Measurements from ENCODE around the gene DCLK2.
"Not testable (repeated sequence)": the region's sequence is repeated elsewhere in the genome, so short reads cannot be mapped to it uniquely, and the experiment has no call there.

DCLK2 gene

GRCh38 chr4:150156543-150156942 is 78.3 kb downstream of the DCLK2 start:
- no peaks in the 10 kb centered on the region for H3K79me2 ChIP-seq (ENCODE audit: control insufficient read depth, insufficient read depth, low read length)
- H4K8ac ChIP-seq (ENCODE audit: low read depth, low read length), result no peak overlapping the region
- no peak overlapping the region for H2BK5ac ChIP-seq (ENCODE audit: low read length)

GRCh38 chr4:150158041-150158440 is 79.8 kb downstream of the DCLK2 start:
- no peak overlapping the region for H3K23ac ChIP-seq (ENCODE audit: low read length)
- no peak overlapping the region for H3K9ac ChIP-seq (ENCODE audit: low read length)
- H3K4me2 ChIP-seq (ENCODE audit: low read length), result no peak overlapping the region
- H3K4ac ChIP-seq (ENCODE audit: low read depth, low read length), result no peak overlapping the region
- no peaks in the 10 kb centered on the region for H3K27me3 ChIP-seq (ENCODE audit: insufficient read depth, low read length, poor library complexity)
- no peak overlapping the region for H3K56ac ChIP-seq (ENCODE audit: low read length)
- no peak overlapping the region for H3K18ac ChIP-seq (ENCODE audit: low read length)
- WGBS (ENCODE audit: extremely low coverage, insufficient coverage, low lambda C conversion rate), result no CpG with 5 or more reads among the region's 1 CpG
- H3K4me3 ChIP-seq (ENCODE audit: low read length), result no peak overlapping the region
- no peak overlapping the region for H4K5ac ChIP-seq (ENCODE audit: low read length)
- H3K27ac ChIP-seq (ENCODE audit: low read depth, low read length), result no peak overlapping the region
- H2BK15ac ChIP-seq (replicated peaks; ENCODE audit: low read depth), result no peak overlapping the region
- H4K8ac ChIP-seq (ENCODE audit: low read depth, low read length), result no peak overlapping the region
- H2BK120ac ChIP-seq (ENCODE audit: low read depth, low read length), result no peak overlapping the region
- no peaks in the 10 kb centered on the region for H3K4me1 ChIP-seq (ENCODE audit: control insufficient read depth, low read depth, low read length)
- H3K36me3 ChIP-seq (ENCODE audit: control insufficient read depth, insufficient read depth, low read length), result no peaks in the 10 kb centered on the region
- no peak for DNase-seq
- H3K79me2 ChIP-seq (ENCODE audit: control insufficient read depth, insufficient read depth, low read length), result no peaks in the 10 kb centered on the region
- H3K79me1 ChIP-seq (ENCODE audit: low read length), result no peaks in the 10 kb centered on the region
- H2AK5ac ChIP-seq (ENCODE audit: low read length), result no peak overlapping the region
- H2BK5ac ChIP-seq (ENCODE audit: low read length), result no peak overlapping the region

More at GRCh38 chr4:150156543-150156942, 78.3 kb downstream of the DCLK2 start:
- no peak overlapping the region for H3K27ac ChIP-seq (ENCODE audit: low read depth, low read length)
- H3K79me1 ChIP-seq (ENCODE audit: low read length), result no peaks in the 10 kb centered on the region
- H3K27me3 ChIP-seq (ENCODE audit: insufficient read depth, low read length, poor library complexity), result no peaks in the 10 kb centered on the region
- no peak overlapping the region for H3K4ac ChIP-seq (ENCODE audit: low read depth, low read length)
- H3K36me3 ChIP-seq (ENCODE audit: control insufficient read depth, insufficient read depth, low read length), result no peaks in the 10 kb centered on the region
- H2BK15ac ChIP-seq (replicated peaks; ENCODE audit: low read depth), result no peak overlapping the region
- no peak overlapping the region for H3K56ac ChIP-seq (ENCODE audit: low read length)
- WGBS (ENCODE audit: extremely low coverage, insufficient coverage, low lambda C conversion rate), result no CpG with 5 or more reads among the region's 4 CpGs
- no peak overlapping the region for H2AK5ac ChIP-seq (ENCODE audit: low read length)
- H3K4me1 ChIP-seq (ENCODE audit: control insufficient read depth, low read depth, low read length), result no peaks in the 10 kb centered on the region
- H2BK120ac ChIP-seq (ENCODE audit: low read depth, low read length), result no peak overlapping the region
- no peak for DNase-seq
- no peak overlapping the region for H3K4me3 ChIP-seq (ENCODE audit: low read length)
- no peak overlapping the region for H3K18ac ChIP-seq (ENCODE audit: low read length)
- H4K5ac ChIP-seq (ENCODE audit: low read length), result no peak overlapping the region
- no peak overlapping the region for H3K4me2 ChIP-seq (ENCODE audit: low read length)
- H3K9ac ChIP-seq (ENCODE audit: low read length), result no peak overlapping the region
- no peak overlapping the region for H3K23ac ChIP-seq (ENCODE audit: low read length)

GRCh38 chr4:150160473-150160872 is 82.2 kb downstream of the DCLK2 start:
- H2BK15ac ChIP-seq (replicated peaks; ENCODE audit: low read depth), result no peak overlapping the region
- no CpG with 5 or more reads among the region's 2 CpGs for WGBS (ENCODE audit: extremely low coverage, insufficient coverage, low lambda C conversion rate)
- H3K4me2 ChIP-seq (ENCODE audit: low read length), result no peak overlapping the region
- H3K79me2 ChIP-seq (ENCODE audit: control insufficient read depth, insufficient read depth, low read length), result no peaks in the 10 kb centered on the region
- no peak overlapping the region for H2BK120ac ChIP-seq (ENCODE audit: low read depth, low read length)
- no peaks in the 10 kb centered on the region for H3K36me3 ChIP-seq (ENCODE audit: control insufficient read depth, insufficient read depth, low read length)
- H3K4ac ChIP-seq (ENCODE audit: low read depth, low read length), result no peak overlapping the region
- no peak overlapping the region for H3K9ac ChIP-seq (ENCODE audit: low read length)
- H3K23ac ChIP-seq (ENCODE audit: low read length), result no peak overlapping the region
- H3K4me1 ChIP-seq (ENCODE audit: control insufficient read depth, low read depth, low read length), result no peaks in the 10 kb centered on the region
- no peak for DNase-seq
- no peaks in the 10 kb centered on the region for H3K27me3 ChIP-seq (ENCODE audit: insufficient read depth, low read length, poor library complexity)
- no peak overlapping the region for H2BK5ac ChIP-seq (ENCODE audit: low read length)
- H3K79me1 ChIP-seq (ENCODE audit: low read length), result no peaks in the 10 kb centered on the region
- no peak overlapping the region for H3K56ac ChIP-seq (ENCODE audit: low read length)
- H4K8ac ChIP-seq (ENCODE audit: low read depth, low read length), result no peak overlapping the region
- no peak overlapping the region for H4K5ac ChIP-seq (ENCODE audit: low read length)
- no peak overlapping the region for H2AK5ac ChIP-seq (ENCODE audit: low read length)
- H3K4me3 ChIP-seq (ENCODE audit: low read length), result no peak overlapping the region
- no peak overlapping the region for H3K18ac ChIP-seq (ENCODE audit: low read length)
- H3K27ac ChIP-seq (ENCODE audit: low read depth, low read length), result no peak overlapping the region

GRCh38 chr4:150161109-150161508 is 82.9 kb downstream of the DCLK2 start:
- DNase-seq, result no peak
- H4K8ac ChIP-seq (ENCODE audit: low read depth, low read length), result no peak overlapping the region
- H3K4me3 ChIP-seq (ENCODE audit: low read length), result no peak overlapping the region
- no peaks in the 10 kb centered on the region for H3K79me1 ChIP-seq (ENCODE audit: low read length)
- H3K79me2 ChIP-seq (ENCODE audit: control insufficient read depth, insufficient read depth, low read length), result no peaks in the 10 kb centered on the region
- no peaks in the 10 kb centered on the region for H3K4me1 ChIP-seq (ENCODE audit: control insufficient read depth, low read depth, low read length)
- no peak overlapping the region for H3K18ac ChIP-seq (ENCODE audit: low read length)
- H3K4ac ChIP-seq (ENCODE audit: low read depth, low read length), result no peak overlapping the region
- H4K5ac ChIP-seq (ENCODE audit: low read length), result no peak overlapping the region
- H3K23ac ChIP-seq (ENCODE audit: low read length), result no peak overlapping the region
- no peak overlapping the region for H3K9ac ChIP-seq (ENCODE audit: low read length)
- no peak overlapping the region for H3K4me2 ChIP-seq (ENCODE audit: low read length)
- no peak overlapping the region for H2BK5ac ChIP-seq (ENCODE audit: low read length)
- H3K56ac ChIP-seq (ENCODE audit: low read length), result no peak overlapping the region
- H2BK15ac ChIP-seq (replicated peaks; ENCODE audit: low read depth), result no peak overlapping the region
- H3K36me3 ChIP-seq (ENCODE audit: control insufficient read depth, insufficient read depth, low read length), result no peaks in the 10 kb centered on the region
- no peaks in the 10 kb centered on the region for H3K27me3 ChIP-seq (ENCODE audit: insufficient read depth, low read length, poor library complexity)
- H2AK5ac ChIP-seq (ENCODE audit: low read length), result no peak overlapping the region
- no peak overlapping the region for H3K27ac ChIP-seq (ENCODE audit: low read depth, low read length)
- H2BK120ac ChIP-seq (ENCODE audit: low read depth, low read length), result no peak overlapping the region

- H3K9ac ChIP-seq (ENCODE audit: low read length); H2AK5ac ChIP-seq (ENCODE audit: low read length); H2BK120ac ChIP-seq (ENCODE audit: low read depth, low read length); DNase-seq; H2BK15ac ChIP-seq (replicated peaks; ENCODE audit: low read depth); H3K56ac ChIP-seq (ENCODE audit: low read length); H3K27me3 ChIP-seq (ENCODE audit: insufficient read depth, low read length, poor library complexity); H3K4ac ChIP-seq (ENCODE audit: low read depth, low read length); H3K27ac ChIP-seq (ENCODE audit: low read depth, low read length); H3K4me3 ChIP-seq (ENCODE audit: low read length); H3K36me3 ChIP-seq (ENCODE audit: control insufficient read depth, insufficient read depth, low read length); H3K79me1 ChIP-seq (ENCODE audit: low read length); H3K4me1 ChIP-seq (ENCODE audit: control insufficient read depth, low read depth, low read length); H3K23ac ChIP-seq (ENCODE audit: low read length); H3K79me2 ChIP-seq (ENCODE audit: control insufficient read depth, insufficient read depth, low read length); H2BK5ac ChIP-seq (ENCODE audit: low read length); H3K4me2 ChIP-seq (ENCODE audit: low read length); H4K8ac ChIP-seq (ENCODE audit: low read depth, low read length); H4K5ac ChIP-seq (ENCODE audit: low read length); H3K18ac ChIP-seq (ENCODE audit: low read length): not testable (repeated sequence)
- WGBS (ENCODE audit: extremely low coverage, insufficient coverage, low lambda C conversion rate), result no CpG with 5 or more reads among the region's 2 CpGs
Observed at GRCh38 chr4:150162020-150162419, 83.8 kb downstream of the DCLK2 start.

GRCh38 chr4:150164055-150164454 is 85.8 kb downstream of the DCLK2 start:
- Histone ChIP-seq H2BK5ac (ENCODE audit: low read length) (no peak overlapping the region), H3K79me1 (ENCODE audit: low read length) (no peaks in the 10 kb centered on the region), H3K4me1 (ENCODE audit: control insufficient read depth, low read depth, low read length) (no peaks in the 10 kb centered on the region), H4K8ac (ENCODE audit: low read depth, low read length) (no peak overlapping the region), H2BK120ac (ENCODE audit: low read depth, low read length) (no peak overlapping the region), H3K9ac (ENCODE audit: low read length) (no peak overlapping the region), H3K4me3 (ENCODE audit: low read length) (no peak overlapping the region), H3K56ac (ENCODE audit: low read length) (no peak overlapping the region), H3K27ac (ENCODE audit: low read depth, low read length) (no peak overlapping the region), H2BK15ac (replicated peaks; ENCODE audit: low read depth) (no peak overlapping the region), H4K5ac (ENCODE audit: low read length) (no peak overlapping the region), H3K4me2 (ENCODE audit: low read length) (no peak overlapping the region), H3K23ac (ENCODE audit: low read length) (no peak overlapping the region), H3K4ac (ENCODE audit: low read depth, low read length) (no peak overlapping the region), H3K18ac (ENCODE audit: low read length) (no peak overlapping the region), H2AK5ac (ENCODE audit: low read length) (no peak overlapping the region), H3K36me3 (ENCODE audit: control insufficient read depth, insufficient read depth, low read length) (no peaks in the 10 kb centered on the region), H3K27me3 (ENCODE audit: insufficient read depth, low read length, poor library complexity) (no peaks in the 10 kb centered on the region), H3K79me2 (ENCODE audit: control insufficient read depth, insufficient read depth, low read length) (no peaks in the 10 kb centered on the region)
- no peak for DNase-seq
